Epithelial cell of esophagus (primary cell): ENCODE data around the gene MAK.
"Not testable (repeated sequence)": the region's sequence is repeated elsewhere in the genome, so short reads cannot be mapped to it uniquely, and the experiment has no call there.

ENCODE experiments used
- DNase-seq: peaks from one replicate; pipeline ENCODE4 v3.0.0; 2010; ENCODE audit warnings: low read depth
- H3K4me3 ChIP-seq: 2 replicates; pipeline ENCODE4 v1.5.1; 2011; ENCODE audit warnings: mild to moderate bottlenecking, low read length, control low read depth
- TF ChIP-seq, protein P1 (sequence below): IDR thresholded peaks from 2 replicates; pipeline ENCODE4 v1.5.1; 2011; ENCODE audit warnings: low read depth, mild to moderate bottlenecking, low read length, control low read depth, inconsistent platforms; ENCODE audit not compliant: insufficient read depth; ENCODE audit errors: missing control alignments

MAK gene

DNA sequence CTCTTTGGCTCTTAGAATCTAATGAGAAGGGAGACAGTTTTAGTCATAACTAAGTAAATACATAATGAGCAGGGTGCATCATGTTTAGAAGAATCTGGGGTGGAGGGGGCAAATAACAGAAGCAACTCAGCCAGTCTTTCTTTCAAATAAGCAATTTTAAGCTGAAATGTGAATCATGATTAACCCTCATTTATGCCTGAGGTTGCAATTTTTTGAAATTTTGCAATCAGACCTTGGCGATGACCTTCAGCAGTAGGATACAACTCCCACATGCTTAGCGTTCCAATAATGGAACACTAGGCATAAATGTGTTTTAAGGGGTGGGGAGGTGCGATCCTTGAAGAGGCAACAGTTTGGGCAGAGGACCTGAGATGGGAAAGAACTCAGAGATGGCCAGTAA, 60.1 kb downstream of the MAK start:
- no peak for DNase-seq
- TF ChIP-seq, protein P1, sequence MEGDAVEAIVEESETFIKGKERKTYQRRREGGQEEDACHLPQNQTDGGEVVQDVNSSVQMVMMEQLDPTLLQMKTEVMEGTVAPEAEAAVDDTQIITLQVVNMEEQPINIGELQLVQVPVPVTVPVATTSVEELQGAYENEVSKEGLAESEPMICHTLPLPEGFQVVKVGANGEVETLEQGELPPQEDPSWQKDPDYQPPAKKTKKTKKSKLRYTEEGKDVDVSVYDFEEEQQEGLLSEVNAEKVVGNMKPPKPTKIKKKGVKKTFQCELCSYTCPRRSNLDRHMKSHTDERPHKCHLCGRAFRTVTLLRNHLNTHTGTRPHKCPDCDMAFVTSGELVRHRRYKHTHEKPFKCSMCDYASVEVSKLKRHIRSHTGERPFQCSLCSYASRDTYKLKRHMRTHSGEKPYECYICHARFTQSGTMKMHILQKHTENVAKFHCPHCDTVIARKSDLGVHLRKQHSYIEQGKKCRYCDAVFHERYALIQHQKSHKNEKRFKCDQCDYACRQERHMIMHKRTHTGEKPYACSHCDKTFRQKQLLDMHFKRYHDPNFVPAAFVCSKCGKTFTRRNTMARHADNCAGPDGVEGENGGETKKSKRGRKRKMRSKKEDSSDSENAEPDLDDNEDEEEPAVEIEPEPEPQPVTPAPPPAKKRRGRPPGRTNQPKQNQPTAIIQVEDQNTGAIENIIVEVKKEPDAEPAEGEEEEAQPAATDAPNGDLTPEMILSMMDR = no peak
- H3K4me3 ChIP-seq = no peak overlapping the region

DNA sequence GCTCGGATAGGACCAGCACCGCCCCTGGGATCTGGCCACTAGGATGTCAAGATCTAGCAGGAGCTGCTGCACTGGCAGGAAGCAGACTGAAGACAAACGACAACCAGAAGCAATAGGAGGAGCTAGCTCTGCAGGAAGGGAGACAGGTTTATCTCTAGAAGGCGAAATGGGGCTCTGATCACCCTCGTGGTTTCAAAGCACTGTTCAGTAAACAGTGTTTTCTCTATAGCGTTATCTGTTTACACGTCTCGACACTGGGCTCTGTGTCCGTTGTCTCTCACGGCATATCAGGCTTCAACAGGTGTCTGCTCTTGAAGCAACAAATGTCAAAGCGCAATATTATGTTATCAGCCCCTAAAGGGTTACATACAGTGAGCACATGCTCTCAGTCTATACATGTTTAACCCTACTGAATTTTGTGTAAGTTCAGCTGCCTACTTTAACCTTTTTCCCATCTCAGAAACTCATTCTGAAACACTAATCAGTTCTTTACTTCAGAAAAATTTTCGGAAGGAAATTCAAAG, 66.9 kb downstream of the MAK start:
- TF ChIP-seq, protein P1 = no peak
- no peak for DNase-seq
- H3K4me3 ChIP-seq = no peak overlapping the region

DNA sequence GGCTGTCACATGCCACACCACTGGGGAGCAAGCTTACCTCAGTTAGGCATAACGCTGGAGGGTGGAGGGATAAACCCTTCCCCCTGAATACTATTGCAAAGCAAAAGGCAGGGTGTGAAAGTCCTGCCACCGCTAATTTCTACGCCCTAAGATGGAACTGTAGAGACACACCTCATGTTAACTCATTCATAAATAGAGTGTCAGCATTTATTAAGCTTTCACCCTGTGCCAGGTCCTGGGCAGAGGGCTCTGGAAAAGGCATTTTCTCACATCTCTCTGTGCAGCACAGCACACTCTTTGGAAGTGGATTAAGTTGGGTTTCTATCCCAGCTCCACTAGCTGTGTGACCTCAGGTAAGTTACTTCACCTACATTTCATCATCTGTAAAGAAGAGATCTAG, 68.9 kb downstream of the MAK start:
- TF ChIP-seq, protein P1 = no peak
- H3K4me3 ChIP-seq = no peak overlapping the region

DNA sequence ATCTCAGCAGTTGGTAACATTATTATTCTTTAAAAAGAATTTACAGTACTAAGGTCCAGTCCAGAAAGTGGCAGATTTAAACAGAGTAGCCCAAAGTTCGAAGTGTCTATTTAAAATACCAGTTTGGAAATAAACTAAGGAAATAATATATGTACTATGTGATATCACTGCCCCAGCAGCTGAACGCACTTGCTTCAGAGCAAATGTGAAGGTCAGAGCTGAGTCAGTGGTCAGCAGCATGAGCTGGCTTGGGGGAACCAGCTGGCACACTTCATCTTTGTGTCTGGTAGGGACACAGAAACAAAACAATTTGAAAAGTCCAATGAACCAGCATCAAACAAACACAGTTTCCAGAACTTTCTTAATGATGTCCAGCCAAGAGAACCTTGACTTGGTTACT, 75.3 kb downstream of the MAK start:
- no peak for DNase-seq
- H3K4me3 ChIP-seq = no peak overlapping the region
- TF ChIP-seq, protein P1 = no peak

More for the DNA sequence above, 68.9 kb downstream of the MAK start:
- DNase-seq = no peak

DNA sequence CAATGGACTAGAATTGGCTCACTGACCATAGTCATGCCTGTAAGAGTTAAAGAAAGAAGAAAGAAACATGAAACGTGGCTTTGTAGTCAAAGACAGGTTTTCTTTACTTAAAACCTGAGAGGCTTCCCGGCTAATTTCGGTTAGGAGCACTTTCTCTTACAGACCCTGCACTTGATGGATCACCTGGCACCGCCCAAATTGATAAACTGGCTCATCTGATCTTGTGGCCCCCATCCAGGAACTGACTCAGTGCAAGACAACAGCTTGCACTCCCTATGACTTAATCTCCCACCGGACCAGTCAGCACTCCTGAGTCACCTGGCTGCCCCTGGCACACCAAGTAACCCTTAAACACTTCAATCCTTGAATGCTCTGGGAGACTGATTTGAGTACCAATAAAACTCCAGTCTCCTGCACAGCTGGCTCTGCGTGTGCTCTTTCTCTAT, 78.4 kb downstream of the MAK start:
- peak; percentile 98 for DNase-seq
- no peak overlapping the region for H3K4me3 ChIP-seq
- TF ChIP-seq, protein P1 = no peak

DNA sequence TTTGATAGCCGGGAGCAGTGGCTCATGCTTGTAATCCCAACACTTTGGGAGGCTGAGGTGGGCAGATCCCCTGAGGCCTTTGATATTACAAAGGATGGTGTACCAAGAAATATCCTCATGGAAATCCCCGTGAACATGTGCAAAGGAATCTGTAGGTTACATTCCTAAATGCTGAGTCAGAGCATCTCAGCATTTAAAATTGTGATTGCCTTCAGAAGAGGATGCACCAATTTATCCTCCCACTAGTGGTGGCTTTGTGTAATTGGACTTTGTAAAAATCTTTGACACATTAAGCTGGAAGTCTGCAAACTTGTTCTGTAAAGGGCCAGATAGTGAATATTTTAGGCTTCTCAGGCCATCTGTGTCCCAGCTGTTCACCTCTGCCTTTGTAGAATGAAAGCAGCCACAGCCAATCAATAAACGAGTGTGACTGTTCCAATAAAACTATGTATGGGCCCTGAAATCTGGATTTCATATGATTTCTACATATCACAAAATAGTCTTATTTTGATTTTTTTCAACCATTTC, 79.0 kb downstream of the MAK start:
- peak; percentile 98 for DNase-seq
- H3K4me3 ChIP-seq = no peak overlapping the region
- TF ChIP-seq, protein P1 = peak; percentile 65

DNA sequence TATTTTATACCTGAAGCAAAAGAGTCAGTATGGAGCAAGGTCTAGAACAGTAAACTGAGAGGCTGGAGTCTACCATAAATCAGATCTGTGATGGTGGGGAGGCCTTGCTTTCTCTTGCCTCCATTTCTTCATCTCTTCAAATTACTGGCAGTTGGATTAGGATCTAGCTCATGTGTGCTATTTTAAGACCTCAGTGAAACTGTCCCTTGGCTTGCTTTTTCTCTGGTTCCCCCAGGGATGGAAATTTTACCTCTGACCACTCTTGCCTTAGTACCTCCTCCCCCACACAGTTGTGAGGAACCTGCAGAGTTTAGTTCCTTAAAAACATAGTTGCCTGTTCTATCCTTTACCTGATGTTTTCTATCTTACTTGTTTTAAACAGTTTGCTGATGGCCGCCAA, 82.3 kb downstream of the MAK start:
- TF ChIP-seq, protein P1 = no peak
- no peak overlapping the region for H3K4me3 ChIP-seq
- DNase-seq = no peak

DNA sequence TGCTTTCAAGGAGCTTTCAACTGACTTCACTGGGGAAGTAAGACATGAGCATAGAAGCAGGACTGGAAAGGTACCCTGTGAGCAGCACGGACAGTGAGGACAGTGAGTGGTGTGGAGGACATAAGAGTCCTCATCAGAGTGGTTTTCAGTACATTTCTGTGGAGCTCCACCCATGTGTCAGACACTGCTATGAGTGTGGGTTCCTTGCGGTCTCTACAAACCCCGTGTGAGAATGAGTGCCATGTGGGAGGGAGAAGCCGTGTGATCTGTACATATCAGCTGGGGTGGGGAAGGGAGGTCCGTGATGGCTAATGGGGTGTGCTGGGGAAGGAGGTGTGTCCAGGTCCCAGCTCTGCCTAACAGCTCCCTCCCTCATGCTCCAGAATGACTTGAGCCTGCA, 86.6 kb downstream of the MAK start:
- not testable (repeated sequence) for DNase-seq, H3K4me3 ChIP-seq

DNA sequence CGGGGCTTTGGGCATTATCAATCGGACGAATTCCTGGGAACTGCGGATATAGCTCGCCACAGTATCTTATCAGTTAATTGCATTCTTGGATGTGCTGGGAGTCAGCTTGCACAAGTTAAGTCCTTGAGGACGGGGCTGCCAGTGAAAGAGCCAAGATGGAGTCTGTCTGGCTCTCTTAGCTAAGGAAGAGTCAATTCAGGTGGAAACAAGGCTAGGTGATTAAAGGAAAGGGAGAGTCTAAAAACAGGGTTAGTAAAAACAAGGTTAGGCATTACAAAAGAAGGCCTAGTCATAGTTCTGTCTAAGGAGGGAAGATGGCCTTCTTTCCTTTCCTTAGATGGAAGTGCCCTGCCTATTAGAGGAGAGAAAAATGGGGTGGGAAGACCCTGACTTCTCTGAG, 87.8 kb downstream of the MAK start:
- not testable (repeated sequence) for DNase-seq, H3K4me3 ChIP-seq
